Peyer's patch (tissue), 4 donors: ENCODE results near the gene FSD2.

Experiments used
- POLR2A ChIP-seq, 2 donors: fragments of 450-650 bp; IDR thresholded peaks; one replicate each; pipeline ENCODE4 v1.5.1; 2017; ENCODE audit warnings: antibody characterized with exemption in 2 of 2, mild to moderate bottlenecking in 2 of 2, moderate library complexity in 2 of 2
- TF ChIP-seq, protein P1 (sequence below), 6 experiments: fragments of 450-650 bp in 4 of 6; fragments of 200-600 bp in 2 of 6; sonication (generic) in 1 of 6; IDR thresholded peaks; one replicate each; pipeline ENCODE4 v1.5.1; 2017 to 2019; ENCODE audit warnings: antibody characterized with exemption in 6 of 6, mild to moderate bottlenecking in 3 of 6, moderate library complexity in 1 of 6

DNA sequence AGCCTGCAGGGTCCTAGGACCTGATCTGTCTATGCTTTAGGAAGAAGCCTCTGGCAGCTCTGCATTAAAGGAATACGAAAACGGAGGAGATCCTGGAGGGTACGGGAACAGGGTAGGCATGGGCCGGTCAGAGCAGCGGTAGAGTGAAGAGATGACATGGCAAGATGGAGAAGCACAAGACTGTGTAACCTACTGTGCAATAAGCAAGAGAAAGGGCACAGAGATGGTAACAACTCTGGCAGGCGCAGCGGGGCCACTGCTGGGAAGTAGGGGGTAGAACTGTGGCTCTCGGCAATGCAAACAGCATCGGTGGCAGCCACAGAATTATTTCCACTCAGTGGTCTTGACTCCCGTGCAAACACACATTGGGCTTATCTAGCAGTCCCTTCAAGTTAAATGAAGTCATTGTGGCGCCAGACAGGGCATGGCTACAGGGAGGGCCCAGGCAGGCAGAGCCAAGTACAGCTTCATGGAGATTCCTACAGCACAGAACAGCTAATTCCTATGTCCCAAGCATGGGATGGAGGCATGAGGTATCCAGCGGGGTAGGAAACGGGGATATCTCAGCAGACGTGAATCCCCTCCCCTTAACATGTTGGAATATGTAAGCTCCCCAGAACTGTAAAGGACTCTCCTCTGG lies 32.3 kb upstream of the FSD2 start:
- TF ChIP-seq, protein P1, sequence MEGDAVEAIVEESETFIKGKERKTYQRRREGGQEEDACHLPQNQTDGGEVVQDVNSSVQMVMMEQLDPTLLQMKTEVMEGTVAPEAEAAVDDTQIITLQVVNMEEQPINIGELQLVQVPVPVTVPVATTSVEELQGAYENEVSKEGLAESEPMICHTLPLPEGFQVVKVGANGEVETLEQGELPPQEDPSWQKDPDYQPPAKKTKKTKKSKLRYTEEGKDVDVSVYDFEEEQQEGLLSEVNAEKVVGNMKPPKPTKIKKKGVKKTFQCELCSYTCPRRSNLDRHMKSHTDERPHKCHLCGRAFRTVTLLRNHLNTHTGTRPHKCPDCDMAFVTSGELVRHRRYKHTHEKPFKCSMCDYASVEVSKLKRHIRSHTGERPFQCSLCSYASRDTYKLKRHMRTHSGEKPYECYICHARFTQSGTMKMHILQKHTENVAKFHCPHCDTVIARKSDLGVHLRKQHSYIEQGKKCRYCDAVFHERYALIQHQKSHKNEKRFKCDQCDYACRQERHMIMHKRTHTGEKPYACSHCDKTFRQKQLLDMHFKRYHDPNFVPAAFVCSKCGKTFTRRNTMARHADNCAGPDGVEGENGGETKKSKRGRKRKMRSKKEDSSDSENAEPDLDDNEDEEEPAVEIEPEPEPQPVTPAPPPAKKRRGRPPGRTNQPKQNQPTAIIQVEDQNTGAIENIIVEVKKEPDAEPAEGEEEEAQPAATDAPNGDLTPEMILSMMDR (IDR thresholded peaks at IDR 0.05), result no peak
- no peak for TF ChIP-seq POLR2A (IDR thresholded peaks at IDR 0.05)
